Measurements from ENCODE around the gene ACTG1.

Gene ACTG1

DNA sequence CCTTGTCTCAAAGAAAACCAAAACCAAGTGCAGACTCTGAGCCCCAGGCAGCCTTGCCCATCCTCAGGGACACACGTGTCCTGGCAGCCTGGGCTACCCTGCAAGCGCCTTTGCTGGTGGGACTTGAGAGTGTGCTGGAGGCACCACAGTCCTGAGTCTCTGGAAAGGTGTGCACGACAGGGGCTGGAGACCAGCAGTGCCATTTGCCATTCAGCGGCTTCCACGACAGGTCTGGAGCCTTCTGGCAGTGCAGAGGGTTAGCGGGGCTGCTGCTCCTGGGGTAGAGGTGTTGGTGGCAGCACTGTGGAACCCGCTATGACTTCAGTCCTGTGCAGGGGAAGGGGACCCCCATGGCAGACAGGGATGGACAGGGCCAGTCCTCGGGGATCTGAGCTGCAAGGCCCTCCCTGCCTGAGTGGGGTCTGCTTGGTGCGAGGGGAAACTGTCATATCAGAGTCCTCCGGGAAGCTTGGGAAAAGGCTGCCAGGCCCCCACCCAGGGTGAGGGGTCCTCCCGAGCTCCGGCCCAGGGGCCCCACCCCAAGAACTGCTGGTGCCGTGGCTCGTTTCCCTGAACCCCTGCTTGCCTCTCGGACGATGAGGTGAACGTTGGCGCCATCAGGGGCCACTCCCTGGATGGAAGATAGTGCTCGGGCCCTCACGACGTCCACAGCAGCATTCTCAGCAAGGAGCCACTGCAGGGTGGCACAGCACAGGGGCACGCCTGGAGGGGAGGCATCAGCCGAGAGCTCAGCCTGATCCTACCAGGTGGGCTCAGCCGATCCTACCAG lies 32.8 kb upstream of the ACTG1 start:
- DNase-seq (ENCODE audit: low read depth in 2 of 2, low spot score in 1 of 2): no peak

DNA sequence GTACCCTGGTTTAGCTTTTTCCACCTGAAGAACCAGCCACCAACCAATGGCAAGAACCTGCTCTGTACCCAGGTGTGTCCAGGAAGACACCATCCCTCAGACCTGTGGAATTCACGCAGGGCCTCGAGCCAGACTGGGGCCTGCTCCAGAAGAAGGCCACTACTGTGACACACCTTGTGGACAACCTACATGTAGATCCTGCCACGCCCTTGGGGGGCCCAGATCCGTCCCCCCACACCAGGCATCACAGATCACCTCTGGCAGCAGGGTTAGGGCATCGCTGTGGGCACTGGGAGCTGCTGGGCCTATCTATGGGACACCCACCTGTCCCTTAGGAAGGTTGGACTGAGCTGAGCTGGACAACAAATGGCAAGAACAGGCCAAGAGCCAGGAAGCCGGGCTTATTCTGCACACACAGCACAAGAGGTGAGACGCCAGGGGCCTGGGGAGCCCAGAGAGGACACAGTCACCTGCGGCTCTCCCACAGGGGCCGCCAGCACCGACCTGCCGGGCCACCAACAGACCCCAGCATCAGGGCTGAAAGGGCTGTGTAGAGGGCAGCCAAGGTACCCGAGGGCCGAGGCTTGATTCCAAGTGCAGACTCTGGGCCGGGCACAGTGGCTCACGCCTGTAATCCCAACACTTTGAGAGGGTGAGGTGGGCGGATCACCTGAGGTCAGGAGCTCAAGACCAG lies 31.8 kb upstream of the ACTG1 start:
- no peak for DNase-seq (ENCODE audit: low read depth in 2 of 2, low spot score in 1 of 2)

DNA sequence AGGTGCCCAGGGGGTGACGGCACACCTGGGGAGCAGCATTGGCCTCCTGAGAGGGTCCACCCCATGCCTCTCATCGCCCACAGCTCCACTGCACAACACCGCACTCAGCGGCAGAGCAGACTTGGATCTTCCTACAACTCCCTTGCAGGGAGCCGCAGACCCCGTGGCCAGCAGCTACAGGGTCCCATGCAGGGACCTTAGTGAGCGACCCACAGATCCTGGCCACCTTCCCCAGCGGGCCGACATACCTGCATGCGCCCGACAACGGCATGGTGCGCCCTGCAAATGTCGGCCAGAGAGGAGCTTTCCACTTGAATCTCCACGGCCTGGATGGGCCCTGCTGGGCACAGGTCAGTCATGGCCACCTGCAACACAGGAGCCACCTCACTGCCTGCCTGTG lies 31.2 kb upstream of the ACTG1 start:
- DNase-seq (ENCODE audit: low read depth in 2 of 2, low spot score in 1 of 2): no peak

DNA sequence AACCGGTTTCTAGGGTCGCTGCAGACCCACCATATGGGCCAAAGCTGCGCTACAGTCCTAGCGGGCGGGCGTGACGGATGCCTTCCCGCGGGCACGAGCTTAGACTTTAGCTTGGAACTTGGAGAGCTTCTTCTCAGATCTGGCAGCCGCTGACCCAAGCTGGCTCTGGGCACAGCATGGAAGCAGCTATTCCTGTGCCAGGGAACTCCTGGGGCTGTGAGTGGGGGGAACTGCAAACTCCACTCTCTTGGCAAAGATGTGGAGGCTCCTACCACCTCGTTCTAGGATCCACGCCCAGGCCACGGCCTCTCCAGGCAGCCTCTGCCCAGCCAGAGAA lies 30.7 kb upstream of the ACTG1 start:
- DNase-seq (ENCODE audit: low read depth in 2 of 2, low spot score in 1 of 2): no peak

DNA sequence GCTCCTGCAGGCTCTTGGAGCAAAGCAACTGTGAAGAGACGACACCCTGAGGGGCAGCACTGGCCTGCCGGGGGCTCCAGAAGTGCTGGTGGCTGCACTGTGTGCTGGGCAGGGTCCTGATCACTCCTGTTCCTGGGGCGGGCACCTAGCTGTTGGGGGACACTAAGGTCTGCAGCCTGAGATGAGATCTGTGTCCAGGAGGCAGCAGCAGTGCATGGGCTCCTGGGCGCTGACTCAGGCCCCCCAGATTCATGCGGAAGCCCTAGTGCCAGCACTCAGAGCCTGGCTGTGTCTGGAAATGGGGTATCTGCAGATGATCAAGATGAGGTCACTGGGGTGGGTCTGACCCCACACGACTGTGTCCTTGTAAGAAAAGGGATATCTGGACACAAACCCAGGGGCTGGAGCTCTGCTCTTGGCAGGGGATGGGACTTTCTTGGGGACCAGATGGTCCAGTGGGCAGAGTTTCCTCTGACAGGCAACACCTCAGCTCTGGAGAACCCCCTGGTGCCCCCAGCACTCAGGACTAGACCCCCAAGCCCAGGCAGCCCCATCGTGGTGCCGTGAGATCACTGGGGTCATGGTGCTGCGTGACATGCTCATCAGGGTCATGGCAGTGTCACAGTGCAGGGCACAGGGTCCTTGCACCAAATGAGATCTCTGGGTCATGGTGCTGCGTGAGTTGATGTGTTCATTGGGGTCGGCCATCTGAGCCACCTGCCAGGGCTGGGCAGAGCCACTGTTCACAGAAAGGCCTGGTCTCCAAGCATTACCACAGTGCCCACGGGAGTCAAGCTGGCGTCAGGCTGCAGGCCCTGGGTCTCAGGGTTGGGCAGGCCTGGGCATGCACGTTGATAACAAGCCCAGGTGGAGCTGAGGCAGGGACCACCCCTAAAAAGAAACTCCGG lies 30.1 kb upstream of the ACTG1 start:
- no peak for DNase-seq (ENCODE audit: low read depth in 2 of 2, low spot score in 1 of 2)

DNA sequence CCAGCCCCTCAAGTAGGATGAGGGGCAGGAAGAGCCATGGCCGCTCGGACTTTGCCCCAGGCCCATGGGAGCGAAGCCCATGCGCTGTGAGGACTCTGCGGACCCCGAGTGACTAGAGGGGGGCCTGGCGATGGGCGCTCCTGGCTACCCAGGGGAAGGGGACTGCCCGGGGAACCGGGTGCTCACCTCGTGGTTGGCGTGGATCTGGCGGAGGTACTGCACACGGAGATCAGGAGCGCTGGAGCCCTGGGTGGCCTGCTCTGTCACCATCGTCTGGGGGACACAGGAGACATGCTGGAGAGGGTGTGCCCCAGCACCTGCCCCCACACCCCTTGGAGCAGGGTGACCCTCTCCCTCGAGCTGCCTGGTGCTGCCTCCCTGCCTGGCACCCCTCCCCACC lies 28.5 kb upstream of the ACTG1 start:
- DNase-seq (ENCODE audit: low read depth in 2 of 2, low spot score in 1 of 2): no peak

DNA sequence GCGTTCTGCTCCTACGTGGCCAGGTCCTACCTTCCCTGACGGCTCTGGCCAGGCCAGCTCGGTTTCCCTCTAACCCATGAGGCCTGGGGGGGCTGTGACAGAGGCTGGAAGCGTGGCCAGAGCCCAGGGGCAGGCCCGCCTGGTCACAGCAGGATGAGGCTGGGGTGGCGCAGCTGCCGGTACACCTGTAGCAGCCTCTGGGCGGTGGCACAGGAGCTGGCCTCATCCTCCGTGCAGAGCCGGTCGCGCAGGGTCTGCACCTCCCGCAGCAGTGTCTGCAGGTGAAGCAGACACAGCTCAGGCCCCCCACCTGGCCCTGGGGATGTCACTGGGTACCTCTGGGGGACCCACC lies 28.1 kb upstream of the ACTG1 start:
- no peak for DNase-seq (ENCODE audit: low read depth in 2 of 2, low spot score in 1 of 2)

DNA sequence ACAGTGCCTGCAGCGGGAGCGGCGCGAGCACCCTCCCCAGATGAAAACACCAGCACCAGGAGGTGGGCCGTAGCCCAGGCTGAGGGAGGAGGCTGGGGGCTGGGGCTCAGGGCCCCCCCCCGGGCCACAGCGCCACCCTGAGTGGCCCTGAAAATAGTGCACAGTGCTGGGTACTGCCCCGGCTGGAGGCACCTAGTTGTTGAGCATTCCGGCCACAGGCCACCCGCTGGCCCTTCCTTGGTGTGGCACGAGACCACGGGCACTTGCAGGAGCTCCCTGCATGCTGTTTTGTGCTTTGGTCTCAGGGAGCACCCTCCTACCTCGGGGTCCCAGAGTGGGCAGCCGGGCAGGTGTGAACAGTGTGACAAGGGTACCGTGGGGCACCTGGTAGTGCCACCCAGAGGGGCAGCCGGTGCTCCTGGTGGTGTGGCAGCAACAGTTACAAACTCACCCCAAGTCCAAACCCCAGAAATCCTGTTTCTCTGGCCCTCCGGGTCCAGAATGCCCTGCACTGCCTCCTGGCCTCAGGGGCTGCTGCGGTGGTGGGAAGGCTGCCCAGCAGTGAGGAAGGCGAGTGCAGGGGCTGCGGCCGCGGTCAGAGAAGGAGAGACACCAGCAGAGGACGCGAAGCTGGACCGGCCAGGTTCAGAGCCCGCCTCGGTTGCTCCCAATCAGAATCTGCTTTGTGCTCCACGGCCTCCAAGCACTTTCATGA lies 27.5 kb upstream of the ACTG1 start:
- no peak for DNase-seq (ENCODE audit: low read depth in 2 of 2, low spot score in 1 of 2)

DNA sequence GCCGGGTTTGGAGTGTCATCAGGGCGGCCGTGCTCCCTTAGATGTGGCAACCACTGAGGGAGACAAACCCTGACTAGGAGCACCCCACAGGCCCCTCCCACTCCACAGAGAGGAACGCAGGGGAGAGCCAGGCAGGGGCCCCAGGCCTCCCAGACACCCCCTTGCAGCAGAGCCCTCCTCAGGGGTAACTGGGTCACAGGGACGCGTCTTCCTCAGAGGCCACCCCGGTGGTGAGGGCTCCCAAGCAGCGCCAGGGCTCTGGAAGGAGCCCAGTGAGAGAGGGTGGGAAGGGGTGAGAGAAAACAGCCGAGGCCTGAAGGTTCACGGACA lies 26.9 kb upstream of the ACTG1 start:
- no peak for DNase-seq (ENCODE audit: low read depth in 2 of 2, low spot score in 1 of 2)

DNA sequence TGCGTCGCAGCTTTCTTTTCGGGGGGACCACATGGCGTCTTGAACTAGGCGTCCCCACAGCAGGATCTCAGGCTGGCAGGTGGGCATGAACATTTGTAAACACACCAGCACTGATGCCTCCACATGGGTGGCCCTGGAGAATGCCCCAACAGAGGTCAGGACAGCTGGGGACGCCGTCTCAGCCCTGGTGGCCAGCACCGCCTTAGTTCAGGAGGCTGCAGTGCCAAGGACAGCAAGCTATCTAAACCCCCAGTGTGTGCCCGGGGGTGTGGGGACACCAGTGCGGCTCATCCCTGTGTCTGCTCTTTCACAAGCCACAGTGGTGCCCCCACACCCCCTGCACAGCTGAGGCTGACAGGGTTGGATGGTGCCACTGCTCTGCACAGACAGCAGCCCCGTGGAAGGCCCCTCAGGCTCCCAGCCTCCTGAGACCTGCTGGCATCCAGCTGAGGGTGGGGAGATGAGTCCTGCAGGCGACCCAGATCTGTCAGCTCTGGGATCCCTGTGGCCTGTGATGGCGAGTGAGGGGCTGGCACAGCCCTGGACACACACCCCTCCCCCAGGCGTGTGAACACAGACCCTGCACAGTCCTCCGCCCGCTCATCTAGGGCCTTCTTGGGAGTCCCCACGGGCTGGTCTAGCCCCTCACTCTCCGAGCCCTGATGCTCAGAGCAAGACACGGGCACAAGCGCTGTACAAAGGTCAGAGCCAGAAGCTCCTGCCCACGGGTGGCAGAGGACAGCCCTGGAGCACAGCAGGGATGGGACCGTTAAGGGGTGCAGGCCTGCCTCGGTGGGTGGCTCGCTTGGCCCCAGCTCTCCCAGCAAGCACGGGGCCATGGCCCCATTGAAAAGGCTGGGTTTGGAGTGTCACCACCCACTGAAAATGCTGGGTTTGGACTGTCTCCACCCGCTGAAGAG lies 26.3 kb upstream of the ACTG1 start:
- DNase-seq (ENCODE audit: low read depth in 2 of 2, low spot score in 1 of 2): no peak

DNA sequence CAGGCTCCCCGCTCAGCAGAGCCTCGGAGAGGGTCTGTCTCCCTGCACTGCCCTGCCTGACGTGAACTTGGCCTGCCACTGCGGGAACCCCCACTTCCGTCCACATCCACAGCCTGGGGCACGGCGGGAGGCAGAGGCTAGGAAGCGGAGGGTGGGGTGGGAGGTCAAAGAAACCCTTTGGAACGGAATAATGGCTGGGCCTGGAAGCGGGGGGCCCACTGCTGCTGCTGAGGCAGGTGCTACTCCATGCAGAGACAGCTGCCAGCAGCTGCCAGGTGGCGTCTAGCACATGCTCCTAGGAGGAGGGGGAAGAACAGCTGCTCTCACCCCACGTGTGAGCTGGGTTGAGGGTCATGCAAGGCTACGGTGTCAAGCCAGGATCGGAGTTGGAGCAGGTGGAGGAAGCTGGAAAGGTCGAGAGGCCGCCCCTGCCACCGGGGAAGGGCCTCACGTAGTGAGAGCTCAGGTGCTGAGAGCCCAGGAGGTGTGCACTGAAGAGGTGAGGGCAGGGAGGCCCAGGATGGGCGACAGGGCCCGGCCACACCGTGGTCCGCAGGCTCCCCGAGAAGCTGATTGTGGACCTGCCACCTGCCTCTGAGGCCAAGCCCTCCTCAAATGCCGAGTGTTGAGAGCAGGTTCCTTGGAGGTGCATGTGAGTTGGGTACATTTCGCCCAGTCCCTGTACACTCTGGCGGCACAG lies 25.4 kb upstream of the ACTG1 start:
- DNase-seq (ENCODE audit: low read depth in 2 of 2, low spot score in 1 of 2): no peak

DNA sequence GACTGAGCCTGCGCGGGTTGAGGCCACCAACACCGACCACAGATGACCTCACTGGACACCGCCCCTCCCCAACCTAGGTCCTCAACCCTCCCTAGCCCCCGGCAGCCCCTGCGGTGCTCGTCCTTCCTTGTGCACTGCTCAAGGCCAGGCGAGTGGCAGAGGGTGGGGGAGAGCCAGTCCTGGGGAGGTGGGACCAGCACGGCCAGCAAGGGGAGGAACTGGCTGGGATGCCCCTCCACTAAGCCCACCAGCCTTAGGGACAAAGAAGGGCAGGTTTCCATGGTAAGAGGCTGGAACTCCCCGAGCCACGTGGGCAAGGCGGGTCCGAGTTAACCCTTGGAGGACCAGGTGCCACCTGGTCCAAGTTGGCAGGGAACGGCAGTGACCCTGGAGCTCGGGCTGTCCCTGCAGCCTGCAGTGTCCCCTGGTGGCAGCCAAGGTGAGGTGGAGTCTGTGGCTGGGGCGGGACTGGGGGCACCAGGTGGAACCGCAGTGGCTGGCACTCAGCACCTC lies 24.8 kb upstream of the ACTG1 start:
- DNase-seq (ENCODE audit: low read depth in 2 of 2, low spot score in 1 of 2): no peak

DNA sequence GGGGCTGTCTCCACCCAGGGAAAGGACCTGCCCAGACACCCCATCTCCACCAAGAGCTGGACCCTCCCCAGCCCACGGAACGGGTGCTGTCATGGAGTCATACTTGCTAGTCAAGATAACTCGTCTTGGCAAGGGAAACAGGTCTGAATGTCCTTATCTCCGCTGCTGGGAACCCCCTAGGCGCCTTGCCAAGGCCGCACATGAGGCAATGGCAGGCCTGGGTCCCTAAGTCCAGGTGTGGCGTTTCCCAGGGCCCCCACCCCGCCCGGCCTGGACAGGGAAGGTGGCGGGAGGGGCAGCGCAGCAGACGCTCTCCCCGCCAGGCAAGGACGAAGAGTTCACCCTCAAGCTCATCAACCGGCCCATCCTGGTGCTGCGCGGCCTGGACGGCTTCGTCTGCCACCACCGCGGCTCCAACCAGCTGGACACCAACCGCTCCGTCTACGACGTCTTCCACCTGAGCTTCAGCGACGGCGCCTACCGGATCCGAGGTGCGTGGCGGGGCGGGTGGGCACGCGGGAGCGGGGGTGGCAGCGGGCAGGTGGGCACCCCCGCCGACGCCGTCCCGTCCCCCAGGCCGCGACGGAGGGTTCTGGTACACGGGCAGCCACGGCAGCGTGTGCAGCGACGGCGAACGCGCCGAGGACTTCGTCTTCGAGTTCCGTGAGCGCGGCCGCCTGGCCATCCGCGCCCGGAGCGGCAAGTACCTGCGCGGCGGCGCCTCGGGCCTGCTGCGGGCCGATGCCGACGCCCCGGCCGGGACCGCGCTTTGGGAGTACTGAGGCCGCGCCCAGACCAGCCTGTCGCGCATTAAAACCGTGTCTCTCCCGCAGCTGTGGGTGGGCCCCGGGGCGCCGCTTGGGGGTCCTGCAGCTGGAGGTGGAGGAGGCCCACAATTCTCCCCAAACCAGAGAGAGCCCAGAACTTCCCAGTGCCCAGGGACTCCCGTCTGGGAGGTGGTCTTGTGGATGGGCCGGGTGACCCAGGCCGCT lies 24.0 kb upstream of the ACTG1 start:
- no peak for DNase-seq (ENCODE audit: low read depth in 2 of 2, low spot score in 1 of 2)

DNA sequence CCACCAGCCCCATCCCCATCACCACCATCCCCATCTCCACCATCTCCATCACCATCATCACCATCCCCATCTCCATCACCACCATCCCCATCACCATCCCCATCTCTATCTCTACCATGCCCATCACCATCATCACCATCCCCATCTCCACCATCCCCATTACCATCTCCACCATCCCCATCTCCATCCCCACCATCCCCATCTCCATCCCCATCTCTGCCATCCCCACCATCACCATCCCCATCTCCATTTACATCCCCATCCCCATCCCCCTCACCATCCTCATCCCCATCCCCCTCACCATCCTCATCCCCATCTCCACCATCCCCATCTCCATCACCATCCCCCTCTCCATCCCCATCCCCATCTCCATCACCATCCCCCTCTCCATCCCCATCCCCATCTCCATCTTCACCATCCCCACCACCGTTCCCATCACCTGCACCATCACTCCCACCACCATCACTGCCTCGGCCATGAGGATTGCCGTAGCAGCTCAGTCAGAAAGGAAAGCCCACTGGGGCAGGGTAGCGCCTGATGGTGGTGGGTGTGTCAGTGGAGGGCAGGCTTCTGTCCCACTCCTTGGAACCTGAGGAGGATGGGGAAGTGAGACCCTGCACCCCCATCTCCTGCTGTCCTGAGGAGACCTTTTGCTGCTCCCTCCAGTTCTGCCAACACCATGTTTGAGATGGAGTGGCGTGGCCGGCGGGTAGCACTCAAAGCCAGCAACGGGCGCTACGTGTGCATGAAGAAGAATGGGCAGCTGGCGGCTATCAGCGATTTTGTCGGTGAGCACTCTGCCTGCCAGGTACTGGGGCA lies 23.1 kb upstream of the ACTG1 start:
- no peak for DNase-seq (ENCODE audit: low read depth in 2 of 2, low spot score in 1 of 2)

DNA sequence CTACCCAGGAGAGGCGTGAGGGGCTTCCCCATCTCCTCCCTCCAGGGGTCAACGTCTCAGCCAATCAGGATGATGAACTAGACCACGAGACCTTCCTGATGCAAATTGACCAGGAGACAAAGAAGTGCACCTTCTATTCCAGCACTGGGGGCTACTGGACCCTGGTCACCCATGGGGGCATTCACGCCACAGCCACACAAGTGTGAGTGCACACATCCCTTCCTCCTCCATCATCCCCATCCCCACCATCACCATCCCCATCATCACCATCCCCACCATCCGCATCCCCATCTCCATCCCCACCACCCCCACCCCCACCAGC lies 22.4 kb upstream of the ACTG1 start:
- no peak for DNase-seq (ENCODE audit: low read depth in 2 of 2, low spot score in 1 of 2)

DNA sequence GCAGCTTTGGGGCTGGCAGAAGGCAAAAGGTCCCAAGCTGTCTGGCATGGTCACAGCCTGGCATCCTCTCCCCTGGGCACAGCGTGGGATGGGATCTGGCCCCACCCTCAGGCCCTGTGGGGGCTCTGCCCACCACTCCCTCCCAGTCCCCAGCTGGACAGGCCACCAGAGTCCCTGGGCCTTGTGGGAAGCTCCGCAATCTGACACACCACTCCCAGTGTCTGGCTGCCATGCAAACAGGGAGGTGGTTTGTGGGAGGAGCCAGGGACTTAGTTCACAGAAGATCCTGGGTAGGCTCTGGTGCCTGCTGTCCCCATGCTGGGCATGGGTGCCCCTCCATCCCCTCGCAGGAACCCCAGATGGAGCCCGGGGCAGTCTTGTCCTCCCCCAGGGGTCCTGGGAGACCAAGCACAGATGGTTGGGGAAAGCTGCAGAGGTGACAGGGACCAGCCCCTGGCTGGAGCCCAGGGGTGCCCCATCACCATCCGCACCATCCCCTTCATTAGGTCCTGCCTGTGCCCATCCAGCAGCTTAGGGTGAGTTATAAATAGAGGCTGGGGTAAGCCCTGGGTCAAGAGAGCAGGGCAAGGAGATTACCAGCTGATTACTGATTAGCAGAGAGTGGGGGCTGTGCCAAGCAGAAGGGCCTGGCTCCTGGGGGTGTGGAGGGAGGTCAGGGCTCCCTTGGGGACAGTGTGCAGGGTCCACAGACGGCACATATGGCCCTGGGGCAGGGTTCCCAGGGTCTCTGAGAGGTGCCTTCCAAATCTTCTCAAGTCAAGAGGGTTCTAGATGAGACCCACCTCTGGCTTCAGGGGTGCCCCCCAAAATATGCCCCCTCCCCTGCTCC lies 21.8 kb upstream of the ACTG1 start:
- no peak for DNase-seq (ENCODE audit: low read depth in 2 of 2, low spot score in 1 of 2)

Data from stimulated activated CD8-positive, alpha-beta memory T cell treated with anti-CD3 and anti-CD28 coated beads, Interleukin-4, amount 100 ng/mL, for 4 hours (primary cell).